Naive thymus-derived CD4-positive, alpha-beta T cell (primary cell): Measurements from ENCODE around the gene TOP2A. TPM values are rescaled to one million over a fixed set of nuclear protein-coding genes. Genes with fewer than 3 reads are reported as not detected.

Source experiments
- ATAC-seq: fragments of 150-1000 bp; cut with Tn5 transposase; 2 replicates; pipeline ENCODE4 v1.10.0; 2021; ENCODE audit warnings: mild to moderate bottlenecking, moderate library complexity
- CTCF ChIA-PET: fragments of 350-600 bp; sonication (Branson Sonifier 250); formaldehyde crosslinking; loops from one replicate; lab custom pipeline; 2021; ENCODE audit warnings: antibody characterized with exemption; lab: Charles Lee
- POLR2A ChIA-PET: fragments of 350-600 bp; sonication (Branson Sonifier 250); formaldehyde crosslinking; loops from one replicate; lab custom pipeline; 2021; ENCODE audit warnings: antibody characterized with exemption, inconsistent platforms; lab: Charles Lee
- DNase-seq, 9 donors: peaks; one replicate each; pipeline versions ENCODE4 v3.0.0 to v3.0.0-alpha.2; 2020 to 2022; ENCODE audit warnings: mixed read lengths in 1 of 9
- H3K27ac ChIP-seq: one replicate; pipeline ENCODE4 v1.7.0; 2013; ENCODE audit warnings: mild to moderate bottlenecking, low read depth, low read length, moderate library complexity
- H3K27me3 ChIP-seq, 2 donors: one replicate each; pipeline ENCODE4 v1.7.0; 2013; ENCODE audit warnings: low read length in 2 of 2, mild to moderate bottlenecking in 2 of 2, moderate library complexity in 2 of 2; ENCODE audit not compliant: control insufficient read depth in 2 of 2, insufficient read depth in 2 of 2
- H3K36me3 ChIP-seq, 3 experiments: 1 replicate in 2 of 3; 2 replicates in 1 of 3; pipeline ENCODE4 v1.7.0; 2013; ENCODE audit warnings: low read length in 3 of 3, mild to moderate bottlenecking in 3 of 3, moderate library complexity in 1 of 3; ENCODE audit not compliant: insufficient read depth in 3 of 3, control insufficient read depth in 2 of 3
- H3K4me1 ChIP-seq, 2 donors: one replicate each; pipeline ENCODE4 v1.7.0; 2013; ENCODE audit warnings: low read length in 2 of 2, mild to moderate bottlenecking in 2 of 2, moderate library complexity in 1 of 2; ENCODE audit not compliant: control insufficient read depth in 2 of 2, insufficient read depth in 2 of 2
- H3K4me3 ChIP-seq: 2 replicates; pipeline ENCODE4 v1.7.0; 2013; ENCODE audit warnings: mild to moderate bottlenecking, low read length
- H3K9me3 ChIP-seq, 3 experiments: 1 replicate in 2 of 3; 2 replicates in 1 of 3; pipeline ENCODE4 v1.7.0; 2013; ENCODE audit warnings: low read length in 3 of 3; ENCODE audit not compliant: control insufficient read depth in 2 of 3
- H3K27ac Mint-ChIP-seq, 9 donors: one replicate each; pipeline ENCODE4 v1.8.0; 2020 to 2022; ENCODE audit warnings: mixed read lengths in 9 of 9, mild to moderate bottlenecking in 8 of 9, moderate library complexity in 5 of 9, inconsistent platforms in 2 of 9
- H3K27me3 Mint-ChIP-seq, 5 donors: one replicate each; pipeline ENCODE4 v1.8.0; 2021 to 2022; ENCODE audit warnings: mixed read lengths in 5 of 5, mild to moderate bottlenecking in 1 of 5
- H3K36me3 Mint-ChIP-seq, 5 donors: one replicate each; pipeline ENCODE4 v1.8.0; 2020 to 2022; ENCODE audit warnings: mixed read lengths in 5 of 5, mild to moderate bottlenecking in 3 of 5, inconsistent platforms in 1 of 5
- H3K4me1 Mint-ChIP-seq, 7 donors: one replicate each; pipeline ENCODE4 v1.8.0; 2020 to 2022; ENCODE audit warnings: mixed read lengths in 7 of 7, mild to moderate bottlenecking in 3 of 7, inconsistent platforms in 1 of 7
- H3K4me3 Mint-ChIP-seq, 10 donors: one replicate each; pipeline ENCODE4 v1.8.0; 2020 to 2022; ENCODE audit warnings: mild to moderate bottlenecking in 10 of 10, mixed read lengths in 10 of 10, moderate library complexity in 6 of 10, inconsistent platforms in 2 of 10
- H3K9me3 Mint-ChIP-seq, 11 donors: one replicate each; pipeline ENCODE4 v1.8.0; 2020 to 2022; ENCODE audit warnings: mixed read lengths in 11 of 11, mild to moderate bottlenecking in 4 of 11, inconsistent platforms in 1 of 11, moderate library complexity in 1 of 11
- intact Hi-C, 2 donors: fragments of 100-400 bp; cut with micrococcal nuclease; formaldehyde crosslinking; loops; one replicate each; pipeline ENCODE4 v1.15.1; 2023
- polyA plus RNA-seq, 2 donors: library from polyadenylated mRNA; unstranded; fragments of 300-500 nt; fragmentation: Illumina TruSeq; gene quantifications; one replicate each; pipeline ENCODE4 v1.2.3, GENCODE V29; 2021
- total RNA-seq, 6 experiments: library from RNA in 5 of 6; stranded (reverse) in 5 of 6; gene quantifications; 1 replicate in 5 of 6; 2 replicates in 1 of 6; pipeline ENCODE4 v1.2.3 and lab custom pipeline; 2021 to 2026

The TOP2A gene
- total and polyA plus RNA-seq, 7 experiments from 2014 or later: 0.54 to 273 (median 1.2) TPM; not detected in 2

- H3K27ac Mint-ChIP-seq: peak overlapping the region in 3 of 9 donors; percentile 19 to 39 (median 23)
- H3K9me3 Mint-ChIP-seq: peaks cover 0 to 2% (median 0%) of the 10 kb centered on the region in 11 donors
- H3K36me3 Mint-ChIP-seq: no peaks in the 10 kb centered on the region
- H3K4me3 ChIP-seq: no peak overlapping the region
- ATAC-seq: no peak
- ChIA-PET POLR2A (interaction anchor here (0.6 kb wide), 1 partner anchor 30 kb away, joined by 3 read pairs; no protein-coding TSS in a partner anchor), CTCF (interaction anchor here (1.1 to 1.7 kb wide), 2 partner anchors 21 to 133 kb away, joined by 3 to 4 read pairs; no protein-coding TSS in a partner anchor)
- no peaks in the 10 kb centered on the region for H3K36me3 ChIP-seq
- H3K4me3 Mint-ChIP-seq: no peak overlapping the region
- DNase-seq: no peak
- intact Hi-C loops: no loop called here
- no peaks in the 10 kb centered on the region for H3K27me3 ChIP-seq
- H3K9me3 ChIP-seq: no peaks in the 10 kb centered on the region
- H3K27ac ChIP-seq: no peak overlapping the region
- peaks cover 0 to 5% (median 0%) of the 10 kb centered on the region in 5 donors for H3K27me3 Mint-ChIP-seq
- H3K4me1 Mint-ChIP-seq: peaks cover 25 to 45% (median 36%) of the 10 kb centered on the region in 7 donors
- peaks cover 24 to 35% of the 10 kb centered on the region in 2 donors for H3K4me1 ChIP-seq
Measured at GRCh38 chr17:40422990-40423633, 5.4 kb upstream of the TOP2A start.

GRCh38 chr17:40419559-40420331 lies 2.0 kb upstream of the TOP2A start:
- POLR2A ChIA-PET: interaction anchor here (0.6 kb wide), 1 partner anchor 12 kb away, joined by 3 read pairs; no protein-coding TSS in a partner anchor
- intact Hi-C loops: loop anchor here in 1 of 2 donors (5.0 kb wide), 3 partner anchors 102 to 202 kb away; partner anchors contain the start of genes CDC6 and WIPF2

GRCh38 chr17:40418428-40418706 lies 671 bp upstream of the TOP2A start:
- Histone ChIP-seq H3K4me3 (peak overlapping the region; percentile 96), H3K9me3 (no peaks in the 10 kb centered on the region), H3K27me3 (peaks cover 0 to 5% of the 10 kb centered on the region in 2 donors), H3K36me3 (no peaks in the 10 kb centered on the region), H3K27ac (peak overlapping the region; percentile 71), H3K4me1 (peaks cover 0 to 16% of the 10 kb centered on the region in 2 donors)
- Mint-ChIP-seq H3K4me1 (peaks cover 6 to 38% (median 23%) of the 10 kb centered on the region in 7 donors), H3K27me3 (peaks cover 0 to 2% (median 0%) of the 10 kb centered on the region in 5 donors), H3K27ac (peak overlapping the region; percentile 75 to 97 (median 90)), H3K4me3 (peak overlapping the region; percentile 87 to 99 (median 92)), H3K36me3 (peaks cover 0 to 12% (median 0%) of the 10 kb centered on the region in 5 donors), H3K9me3 (no peaks in the 10 kb centered on the region)
- intact Hi-C loops: loop anchor here (1.0 to 5.0 kb wide), 7 partner anchors 9 to 201 kb away; partner anchors contain the start of genes CDC6 (in 1 of the 2) and WIPF2 (in 1 of the 2)
- CTCF ChIA-PET: interaction anchor here (0.9 to 4.2 kb wide), 8 partner anchors 14 to 197 kb away, joined by 3 to 34 read pairs (median 4); no protein-coding TSS in a partner anchor
- ATAC-seq: no peak
- DNase-seq: no peak
- POLR2A ChIA-PET: interaction anchor here (0.6 to 1.9 kb wide), 15 partner anchors 9 to 1271 kb away, joined by 3 to 19 read pairs (median 4); partner anchors contain the start of gene CCR7

More at GRCh38 chr17:40419559-40420331, 2.0 kb upstream of the TOP2A start:
- DNase-seq: peak in 2 of 9 donors; percentile 21 to 29
- peaks cover 0 to 5% of the 10 kb centered on the region in 2 donors for H3K27me3 ChIP-seq
- no peaks in the 10 kb centered on the region for H3K9me3 ChIP-seq
- Mint-ChIP-seq H3K9me3 (no peaks in the 10 kb centered on the region), H3K27me3 (peaks cover 0 to 2% (median 0%) of the 10 kb centered on the region in 5 donors), H3K4me3 (peak overlapping the region; percentile 60 to 85 (median 76)), H3K27ac (peak overlapping the region in 8 of 9 donors; percentile 15 to 89 (median 80)), H3K4me1 (peaks cover 6 to 35% (median 23%) of the 10 kb centered on the region in 7 donors), H3K36me3 (peaks cover 0 to 10% (median 0%) of the 10 kb centered on the region in 5 donors)
- H3K36me3 ChIP-seq: no peaks in the 10 kb centered on the region
- H3K4me1 ChIP-seq: peaks cover 0 to 16% of the 10 kb centered on the region in 2 donors
- CTCF ChIA-PET: interaction anchor here (0.6 to 1.3 kb wide), 2 partner anchors 84 to 196 kb away, joined by 3 to 4 read pairs; no protein-coding TSS in a partner anchor
- ATAC-seq: no peak
- H3K4me3 ChIP-seq: no peak overlapping the region
- H3K27ac ChIP-seq: no peak overlapping the region

GRCh38 chr17:40417258-40417608 lies 463 bp downstream of the TOP2A start:
- H3K27me3 Mint-ChIP-seq: peaks cover 0 to 2% (median 0%) of the 10 kb centered on the region in 5 donors
- peaks cover 0 to 20% (median 0%) of the 10 kb centered on the region in 5 donors for H3K36me3 Mint-ChIP-seq
- H3K4me1 Mint-ChIP-seq: peaks cover 6 to 44% (median 23%) of the 10 kb centered on the region in 7 donors
- DNase-seq (no peak), ATAC-seq (no peak)
- H3K9me3 Mint-ChIP-seq: no peaks in the 10 kb centered on the region
- CTCF ChIA-PET: interaction anchor here (0.9 to 4.2 kb wide), 11 partner anchors 9 to 145 kb away, joined by 3 to 34 read pairs (median 4); no protein-coding TSS in a partner anchor
- POLR2A ChIA-PET: interaction anchor here (0.5 to 1.9 kb wide), 16 partner anchors 10 to 1600 kb away, joined by 3 to 19 read pairs (median 4); partner anchors contain the start of genes CCR7 and DNAJC7
- Histone ChIP-seq H3K36me3 (no peaks in the 10 kb centered on the region), H3K4me1 (peaks cover 0 to 16% of the 10 kb centered on the region in 2 donors), H3K4me3 (peak overlapping the region; percentile 96), H3K27me3 (peaks cover 0 to 5% of the 10 kb centered on the region in 2 donors), H3K27ac (peak overlapping the region; percentile 41), H3K9me3 (no peaks in the 10 kb centered on the region)
- H3K27ac Mint-ChIP-seq: peak overlapping the region in 4 of 9 donors; percentile 59 to 97 (median 84)
- peak overlapping the region; percentile 87 to 99 (median 92) for H3K4me3 Mint-ChIP-seq
- intact Hi-C loops: loop anchor here (2.0 to 5.0 kb wide), 5 partner anchors 16 to 200 kb away; partner anchors contain the start of genes CDC6 (in 1 of the 2) and WIPF2 (in 1 of the 2)

- Histone ChIP-seq H3K4me1 (peaks cover 0 to 16% of the 10 kb centered on the region in 2 donors), H3K27ac (no peak overlapping the region), H3K27me3 (peaks cover 0 to 5% of the 10 kb centered on the region in 2 donors), H3K4me3 (peak overlapping the region; percentile 96), H3K9me3 (no peaks in the 10 kb centered on the region), H3K36me3 (no peaks in the 10 kb centered on the region)
- H3K27ac Mint-ChIP-seq: peak overlapping the region in 1 of 9 donors; percentile 97
- H3K9me3 Mint-ChIP-seq: no peaks in the 10 kb centered on the region
- no peak for DNase-seq
- H3K4me1 Mint-ChIP-seq: peaks cover 6 to 48% (median 23%) of the 10 kb centered on the region in 7 donors
- intact Hi-C loops: loop anchor here (2.0 to 5.0 kb wide), 5 partner anchors 16 to 199 kb away; partner anchors contain the start of genes CDC6 (in 1 of the 2) and WIPF2 (in 1 of the 2)
- peaks cover 0 to 20% (median 0%) of the 10 kb centered on the region in 5 donors for H3K36me3 Mint-ChIP-seq
- H3K4me3 Mint-ChIP-seq: peak overlapping the region in 9 of 10 donors; percentile 87 to 99 (median 92)
- H3K27me3 Mint-ChIP-seq: peaks cover 0 to 2% (median 0%) of the 10 kb centered on the region in 5 donors
- no peak for ATAC-seq
- POLR2A ChIA-PET: interaction anchor here (0.8 to 1.1 kb wide), 2 partner anchors 53 to 59 kb away, joined by 3 read pairs; no protein-coding TSS in a partner anchor
- CTCF ChIA-PET: interaction anchor here (1.3 to 4.2 kb wide), 5 partner anchors 14 to 143 kb away, joined by 3 to 34 read pairs (median 8); no protein-coding TSS in a partner anchor
Measured at GRCh38 chr17:40416671-40417070, 1.0 kb downstream of the TOP2A start.
